Prostate gland (tissue), 2 donors: Measurements from ENCODE around the gene RPP14.

Source experiments
- CTCF ChIP-seq, 4 experiments: fragments of 200-600 bp in 2 of 4; fragments of 450-650 bp in 2 of 4; sonication (generic) in 2 of 4; IDR thresholded peaks; 1 replicate in 3 of 4; 2 replicates in 1 of 4; pipeline ENCODE4 v1.5.1; 2016 to 2019; ENCODE audit warnings: antibody characterized with exemption in 4 of 4, mild to moderate bottlenecking in 2 of 4, moderate library complexity in 2 of 4
- POLR2A ChIP-seq: fragments of 450-650 bp; IDR thresholded peaks from one replicate; pipeline ENCODE4 v1.6.1; 2016; ENCODE audit warnings: antibody characterized with exemption, mild to moderate bottlenecking
- POLR2AphosphoS5 ChIP-seq: sonication (generic); formaldehyde crosslinking; IDR thresholded peaks from one replicate; pipeline ENCODE4 v1.6.1; 2017; ENCODE audit warnings: antibody characterized with exemption

- TF ChIP-seq POLR2A: no peak
- TF ChIP-seq CTCF (IDR thresholded peaks at IDR 0.05): no peak
- TF ChIP-seq POLR2AphosphoS5: no peak
These were observed 50.0 kb downstream of the RPP14 start for GRCh38 chr3:58356054-58356453.
